ENCODE results near the gene NPIPB13. TPM values are rescaled to one million over a fixed set of nuclear protein-coding genes. Genes with fewer than 3 reads are reported as not detected.

NPIPB13 gene

Small RNAs within 50 kb of the gene (small RNA-seq; reads per million reads assigned to genes)
- gene AC106782.4 (ENCODE audit: insufficient read depth) = not detected
